Mesothelial cell of epicardium (in vitro differentiated cells): Measurements from ENCODE around the gene TAF11L3. TPM values are rescaled to one million over a fixed set of nuclear protein-coding genes. Genes with fewer than 3 reads are reported as not detected.
"Not testable (repeated sequence)": the region's sequence is repeated elsewhere in the genome, so short reads cannot be mapped to it uniquely, and the experiment has no call there.

Experiments used
- DNase-seq, 2 experiments: peaks; one replicate each; pipeline ENCODE4 v3.0.0; 2021; ENCODE audit warnings: low spot score in 2 of 2; ENCODE audit not compliant: unreplicated experiment in 2 of 2
- H3K27ac Mint-ChIP-seq: 2 replicates; pipeline ENCODE4 v1.8.0; 2021; ENCODE audit warnings: mixed read lengths
- H3K27me3 Mint-ChIP-seq: 2 replicates; pipeline ENCODE4 v1.8.0; 2021; ENCODE audit warnings: low read depth, mixed read lengths
- H3K36me3 Mint-ChIP-seq: 2 replicates; pipeline ENCODE4 v1.8.0; 2021; ENCODE audit warnings: mixed read lengths
- H3K4me1 Mint-ChIP-seq: 2 replicates; pipeline ENCODE4 v1.8.0; 2021; ENCODE audit warnings: mixed read lengths
- H3K4me3 Mint-ChIP-seq: 2 replicates; pipeline ENCODE4 v1.8.0; 2021; ENCODE audit warnings: mild to moderate bottlenecking, moderate library complexity, mixed read lengths
- H3K9me3 Mint-ChIP-seq: 2 replicates; pipeline ENCODE4 v1.8.0; 2021; ENCODE audit warnings: mixed read lengths
- total RNA-seq: library from RNA; stranded (reverse); gene quantifications from 3 replicates; pipeline ENCODE4 v1.2.1, GENCODE V29; 2021
- TF ChIP-seq, protein P1 (sequence below): fragments of 200-600 bp; sonication (generic); IDR thresholded peaks from one replicate; pipeline ENCODE4 v1.5.0; 2021; ENCODE audit warnings: antibody characterized with exemption; ENCODE audit not compliant: unreplicated experiment

The TAF11L3 gene
- total RNA-seq, 1 donor from 2014 or later, result not detected

DNA sequence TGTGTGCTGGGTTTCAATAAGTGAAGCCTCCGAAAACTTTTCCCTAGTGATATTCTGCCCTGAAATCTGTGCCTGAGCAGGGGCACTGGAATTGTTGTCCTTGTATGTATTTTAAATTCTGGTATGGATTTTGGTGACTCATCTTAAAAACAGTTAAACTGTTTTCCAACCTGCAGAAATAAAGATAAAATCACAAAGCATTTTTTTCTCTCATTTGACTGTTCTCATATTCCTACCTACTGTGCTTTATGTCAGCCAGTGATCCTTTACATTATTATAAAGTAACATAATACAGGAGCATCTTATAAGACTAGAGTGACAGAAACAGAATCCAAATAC lies 31.0 kb upstream of the TAF11L3 start:
- TF ChIP-seq, protein P1, sequence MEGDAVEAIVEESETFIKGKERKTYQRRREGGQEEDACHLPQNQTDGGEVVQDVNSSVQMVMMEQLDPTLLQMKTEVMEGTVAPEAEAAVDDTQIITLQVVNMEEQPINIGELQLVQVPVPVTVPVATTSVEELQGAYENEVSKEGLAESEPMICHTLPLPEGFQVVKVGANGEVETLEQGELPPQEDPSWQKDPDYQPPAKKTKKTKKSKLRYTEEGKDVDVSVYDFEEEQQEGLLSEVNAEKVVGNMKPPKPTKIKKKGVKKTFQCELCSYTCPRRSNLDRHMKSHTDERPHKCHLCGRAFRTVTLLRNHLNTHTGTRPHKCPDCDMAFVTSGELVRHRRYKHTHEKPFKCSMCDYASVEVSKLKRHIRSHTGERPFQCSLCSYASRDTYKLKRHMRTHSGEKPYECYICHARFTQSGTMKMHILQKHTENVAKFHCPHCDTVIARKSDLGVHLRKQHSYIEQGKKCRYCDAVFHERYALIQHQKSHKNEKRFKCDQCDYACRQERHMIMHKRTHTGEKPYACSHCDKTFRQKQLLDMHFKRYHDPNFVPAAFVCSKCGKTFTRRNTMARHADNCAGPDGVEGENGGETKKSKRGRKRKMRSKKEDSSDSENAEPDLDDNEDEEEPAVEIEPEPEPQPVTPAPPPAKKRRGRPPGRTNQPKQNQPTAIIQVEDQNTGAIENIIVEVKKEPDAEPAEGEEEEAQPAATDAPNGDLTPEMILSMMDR, result no peak
- Mint-ChIP-seq H3K4me3 (no peak overlapping the region), H3K36me3 (no peaks in the 10 kb centered on the region), H3K27ac (no peak overlapping the region), H3K27me3 (peaks cover 3% of the 10 kb centered on the region), H3K4me1 (peaks cover 7% of the 10 kb centered on the region), H3K9me3 (no peaks in the 10 kb centered on the region)
- DNase-seq, result no peak

DNA sequence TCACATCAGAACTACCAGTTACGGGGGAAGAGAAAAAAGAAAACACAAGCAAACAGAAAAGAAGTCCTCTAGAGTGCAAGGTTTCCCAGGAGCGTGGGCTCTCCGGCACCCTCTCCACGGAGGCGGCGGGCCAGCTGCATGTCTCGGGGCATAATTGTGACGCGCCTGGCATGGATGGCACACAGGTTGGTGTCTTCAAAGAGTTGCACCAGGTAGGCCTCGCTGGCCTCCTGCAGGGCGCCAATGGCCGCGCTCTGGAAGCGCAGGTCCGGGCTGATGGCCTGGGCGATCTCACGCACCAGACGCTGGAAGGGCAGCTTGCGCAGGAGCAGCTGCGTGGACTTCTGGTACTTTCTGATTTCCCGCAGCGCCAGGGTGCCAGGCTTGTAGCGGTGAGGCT lies 26.9 kb upstream of the TAF11L3 start:
- H3K27ac Mint-ChIP-seq, DNase-seq, H3K36me3 Mint-ChIP-seq, H3K4me1 Mint-ChIP-seq, H3K4me3 Mint-ChIP-seq, H3K27me3 Mint-ChIP-seq: not testable (repeated sequence)
- peaks cover 12% of the 10 kb centered on the region for H3K9me3 Mint-ChIP-seq

DNA sequence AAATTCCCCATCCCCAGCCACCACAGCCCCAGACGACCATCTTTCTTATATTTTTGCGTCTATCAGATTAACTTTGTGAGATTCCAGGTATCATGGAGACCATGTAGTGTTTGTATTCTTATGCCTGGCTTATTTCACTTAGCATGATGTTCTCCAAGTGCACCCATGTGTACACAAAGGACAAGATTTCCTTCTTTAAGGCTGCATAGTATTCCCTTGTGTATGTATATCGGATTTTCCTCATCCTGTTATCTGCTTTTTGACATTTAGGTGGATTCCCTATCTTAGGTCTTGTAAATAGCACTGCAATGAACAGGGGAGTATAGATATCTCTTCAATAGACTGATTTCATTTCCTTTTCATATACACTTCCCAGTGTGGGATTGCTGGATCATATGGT lies 25.4 kb upstream of the TAF11L3 start:
- peaks cover 4% of the 10 kb centered on the region for H3K4me1 Mint-ChIP-seq
- H3K9me3 Mint-ChIP-seq, result peaks cover 12% of the 10 kb centered on the region
- no peaks in the 10 kb centered on the region for H3K36me3 Mint-ChIP-seq
- H3K27ac Mint-ChIP-seq, result no peak overlapping the region
- peaks cover 3% of the 10 kb centered on the region for H3K27me3 Mint-ChIP-seq
- no peak overlapping the region for H3K4me3 Mint-ChIP-seq
- TF ChIP-seq, protein P1, result no peak
- DNase-seq, result no peak

DNA sequence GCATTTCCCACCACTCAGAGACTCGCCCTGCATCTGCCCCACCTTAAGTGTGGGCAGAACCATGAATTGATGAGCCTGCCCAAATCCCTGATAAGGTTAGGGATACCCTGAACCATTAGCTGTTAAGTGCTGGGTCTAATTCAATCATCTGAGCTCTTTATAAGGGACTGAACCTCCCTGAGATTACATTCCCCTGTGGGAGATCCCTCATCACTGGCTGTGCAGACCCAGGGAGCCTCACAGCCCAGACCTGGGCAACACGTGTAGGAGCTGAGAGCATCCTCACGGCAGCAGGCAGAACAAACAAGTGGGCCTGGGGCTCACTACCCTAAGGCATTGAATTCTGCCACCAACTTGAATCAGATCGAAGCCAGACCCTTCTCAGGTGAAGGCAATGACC lies 20.7 kb upstream of the TAF11L3 start:
- H3K27ac Mint-ChIP-seq, result no peak overlapping the region
- peaks cover 4% of the 10 kb centered on the region for H3K4me1 Mint-ChIP-seq
- no peak for DNase-seq
- no peaks in the 10 kb centered on the region for H3K27me3 Mint-ChIP-seq
- no peak overlapping the region for H3K4me3 Mint-ChIP-seq
- H3K36me3 Mint-ChIP-seq, result no peaks in the 10 kb centered on the region
- TF ChIP-seq, protein P1, result no peak
- peaks cover 15% of the 10 kb centered on the region for H3K9me3 Mint-ChIP-seq

DNA sequence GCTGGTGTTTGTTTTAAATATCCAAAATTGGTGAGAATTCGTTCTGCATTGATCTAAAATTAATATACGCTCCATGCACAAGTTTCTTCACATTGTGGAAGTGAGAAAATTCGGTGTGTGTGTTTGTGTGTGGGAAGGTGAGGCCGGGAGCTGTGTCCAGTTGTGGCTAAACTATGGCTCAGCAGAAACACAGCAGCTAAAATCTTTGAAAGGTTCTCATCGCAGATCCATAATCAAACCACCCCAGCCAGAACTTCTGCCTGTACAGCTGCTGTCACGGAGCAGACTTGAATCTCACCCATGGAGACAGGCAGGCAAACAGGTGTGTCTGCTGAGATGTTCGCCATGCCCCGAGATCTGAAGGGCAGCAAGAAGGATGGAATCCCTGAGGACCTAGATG lies 20.2 kb upstream of the TAF11L3 start, which contains the start of gene TAF11L2:
Gene TAF11L2, plus strand, starts transcription at position 301 of the 400 bp plus-strand sequence.
- H3K4me3 Mint-ChIP-seq, DNase-seq, H3K27me3 Mint-ChIP-seq, H3K36me3 Mint-ChIP-seq, H3K4me1 Mint-ChIP-seq, H3K27ac Mint-ChIP-seq: not testable (repeated sequence)
- H3K9me3 Mint-ChIP-seq, result peaks cover 11% of the 10 kb centered on the region

DNA sequence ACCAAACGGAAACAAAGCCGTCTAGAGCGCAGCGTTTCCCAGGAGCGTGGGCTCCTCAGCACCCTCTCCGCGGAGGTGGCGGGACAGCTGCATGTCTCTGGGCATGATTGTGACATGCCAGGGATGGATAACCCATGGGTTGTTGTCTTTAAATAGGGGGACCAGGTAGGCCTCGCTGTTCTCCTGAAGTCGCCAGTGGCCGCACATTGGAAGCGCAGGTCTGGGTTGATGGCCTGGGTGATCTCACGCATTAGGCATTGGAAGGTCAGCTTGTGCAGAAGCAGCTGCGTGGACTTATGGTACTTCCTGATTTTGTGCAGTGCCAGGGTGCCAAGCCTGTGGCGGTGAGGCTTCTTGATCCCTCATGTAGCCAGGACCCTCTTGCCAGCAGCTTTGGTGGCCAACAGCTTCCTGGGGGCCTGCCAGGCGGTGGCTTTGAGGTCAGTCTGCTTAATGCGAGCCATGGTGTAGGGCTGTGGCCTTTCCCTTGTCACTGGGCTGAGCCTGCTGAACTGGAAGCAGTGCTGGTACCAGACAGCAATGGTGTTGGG lies 6.3 kb upstream of the TAF11L3 start:
- TF ChIP-seq, protein P1, result no peak
- Mint-ChIP-seq H3K27me3 (peaks cover 4% of the 10 kb centered on the region), H3K4me1 (peaks cover 8% of the 10 kb centered on the region), H3K4me3 (no peak overlapping the region), H3K27ac (no peak overlapping the region), H3K9me3 (no peaks in the 10 kb centered on the region), H3K36me3 (no peaks in the 10 kb centered on the region)
- no peak for DNase-seq

DNA sequence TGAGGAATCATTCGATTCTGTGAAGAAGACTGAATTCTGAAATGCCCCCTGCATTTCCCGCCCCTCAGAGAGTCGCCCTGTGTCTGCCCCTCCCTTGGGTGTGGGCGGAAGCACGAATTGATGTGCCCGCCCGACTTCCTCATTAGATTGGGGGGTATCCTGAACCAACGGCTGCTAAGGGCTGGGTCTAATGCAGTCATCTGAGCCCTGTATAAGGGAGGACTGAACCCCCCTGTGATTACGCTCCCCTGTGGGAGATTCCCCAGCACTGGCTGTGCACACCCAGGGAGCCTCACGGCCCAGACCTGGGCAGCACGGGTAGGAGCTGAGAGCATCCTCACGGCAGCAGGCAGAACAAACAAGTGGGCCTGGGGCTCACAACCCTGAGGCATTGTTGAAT lies 641 bp upstream of the TAF11L3 start:
- H3K4me3 Mint-ChIP-seq, H3K4me1 Mint-ChIP-seq, H3K36me3 Mint-ChIP-seq, DNase-seq, H3K9me3 Mint-ChIP-seq, H3K27me3 Mint-ChIP-seq, H3K27ac Mint-ChIP-seq: not testable (repeated sequence)

DNA sequence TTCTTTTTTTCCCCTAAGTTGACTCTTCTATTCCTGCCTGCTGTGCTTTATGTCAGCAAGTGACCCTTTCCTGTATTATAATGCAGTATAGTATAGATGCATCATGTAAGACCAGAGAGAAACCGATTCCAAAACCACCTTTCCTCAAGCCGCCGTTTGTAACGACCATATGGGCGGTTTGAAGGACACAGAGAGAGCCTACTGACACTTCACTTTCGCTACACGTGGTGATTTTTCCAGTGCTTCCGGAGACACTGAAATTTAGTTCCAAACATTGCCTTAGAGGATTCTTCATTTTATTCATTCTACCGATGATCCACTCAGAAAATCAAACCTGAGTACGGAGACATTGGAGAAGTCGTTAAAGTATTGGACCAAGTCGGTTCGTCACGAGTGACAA lies 1.3 kb downstream of the TAF11L3 start:
- DNase-seq, H3K4me3 Mint-ChIP-seq, H3K36me3 Mint-ChIP-seq, H3K4me1 Mint-ChIP-seq, H3K9me3 Mint-ChIP-seq, H3K27me3 Mint-ChIP-seq, H3K27ac Mint-ChIP-seq: not testable (repeated sequence)

DNA sequence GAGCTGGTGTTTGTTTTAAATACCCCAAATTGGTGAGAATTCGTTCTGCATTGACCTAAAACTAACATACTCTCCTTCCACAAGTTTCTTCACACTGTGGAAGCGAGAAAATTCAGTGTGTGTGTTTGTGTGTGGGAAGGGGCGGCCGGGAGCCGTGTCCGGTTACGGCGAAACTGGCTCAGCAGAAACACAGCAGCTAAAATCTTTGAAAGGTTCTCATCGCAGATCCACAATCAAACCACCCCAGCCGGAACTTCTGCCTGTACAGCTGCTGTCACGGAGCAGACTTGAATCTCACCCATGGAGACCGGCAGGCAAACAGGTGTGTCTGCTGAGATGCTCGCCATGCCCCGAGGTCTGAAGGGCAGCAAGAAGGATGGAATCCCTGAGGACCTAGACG lies 3.3 kb downstream of the TAF11L3 start, which contains the start of gene TAF11L4:
Gene TAF11L4, plus strand, starts transcription at position 301 of the 400 bp plus-strand sequence.
- not testable (repeated sequence) for H3K4me1 Mint-ChIP-seq, H3K36me3 Mint-ChIP-seq, H3K9me3 Mint-ChIP-seq

DNA sequence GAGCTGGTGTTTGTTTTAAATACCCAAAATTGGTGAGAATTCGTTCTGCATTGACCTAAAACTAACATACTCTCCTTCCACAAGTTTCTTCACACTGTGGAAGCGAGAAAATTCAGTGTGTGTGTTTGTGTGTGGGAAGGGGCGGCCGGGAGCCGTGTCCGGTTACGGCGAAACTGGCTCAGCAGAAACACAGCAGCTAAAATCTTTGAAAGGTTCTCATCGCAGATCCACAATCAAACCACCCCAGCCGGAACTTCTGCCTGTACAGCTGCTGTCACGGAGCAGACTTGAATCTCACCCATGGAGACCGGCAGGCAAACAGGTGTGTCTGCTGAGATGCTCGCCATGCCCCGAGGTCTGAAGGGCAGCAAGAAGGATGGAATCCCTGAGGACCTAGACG lies 6.8 kb downstream of the TAF11L3 start, which contains the start of gene TAF11L5:
Gene TAF11L5, plus strand, starts transcription at position 301 of the 400 bp plus-strand sequence.
- DNase-seq, H3K27ac Mint-ChIP-seq, H3K4me3 Mint-ChIP-seq, H3K9me3 Mint-ChIP-seq, H3K27me3 Mint-ChIP-seq, H3K36me3 Mint-ChIP-seq, H3K4me1 Mint-ChIP-seq: not testable (repeated sequence)

More for the DNA sequence above, 3.3 kb downstream of the TAF11L3 start, which contains the start of gene TAF11L4:
- not testable (repeated sequence) for H3K4me3 Mint-ChIP-seq, H3K27ac Mint-ChIP-seq, H3K27me3 Mint-ChIP-seq, DNase-seq
